ENCODE results near the gene ADAM8. TPM values are rescaled to one million over a fixed set of nuclear protein-coding genes. Genes with fewer than 3 reads are reported as not detected.

Gene ADAM8
- total RNA-seq, 1 experiment from 2014 or later = 16.8 TPM

DNA sequence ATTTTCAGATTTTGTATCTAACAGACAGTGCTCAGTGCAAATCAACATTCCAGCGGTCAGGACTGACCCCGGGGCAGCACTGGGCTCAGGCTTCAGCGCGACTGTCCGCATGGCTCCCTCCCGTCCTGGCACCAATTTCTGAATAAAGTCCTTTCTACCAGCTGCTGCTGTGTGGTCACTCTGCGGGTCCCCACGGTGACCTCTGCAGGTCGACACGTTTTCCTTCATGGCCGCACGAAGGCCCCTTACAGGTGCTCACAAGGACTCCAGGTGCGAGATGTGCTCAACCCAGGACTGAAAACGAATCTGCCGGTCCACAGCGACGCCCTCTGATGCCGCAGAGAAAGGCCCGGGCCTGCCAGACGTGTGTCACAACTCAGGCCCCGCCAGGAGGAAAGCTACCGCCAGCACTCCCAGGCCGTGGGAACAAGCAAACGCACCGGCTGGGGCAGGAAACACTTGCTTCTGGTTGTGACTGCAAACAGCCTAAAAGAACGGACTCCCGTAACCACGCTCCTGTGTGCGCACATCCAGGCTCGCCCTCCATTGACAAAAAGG lies 50.3 kb downstream of the ADAM8 start:
- H3K4me3 ChIP-seq (ENCODE audit: low read depth, low read length) = no peak overlapping the region
- H3K36me3 ChIP-seq (ENCODE audit: control insufficient read depth, insufficient read depth, low read length) = no peaks in the 10 kb centered on the region
- DNase-seq = peak in 1 of 2 experiments; percentile 57
- Mint-ChIP-seq H3K27ac (ENCODE audit: unreplicated experiment) (no peak overlapping the region), H3K9me3 (ENCODE audit: unreplicated experiment) (no peaks in the 10 kb centered on the region), H3K36me3 (ENCODE audit: insufficient read depth, unreplicated experiment) (no peaks in the 10 kb centered on the region), H3K4me3 (ENCODE audit: unreplicated experiment) (no peak overlapping the region), H3K4me1 (ENCODE audit: low read depth, unreplicated experiment) (no peaks in the 10 kb centered on the region), H3K27me3 (ENCODE audit: insufficient read depth, unreplicated experiment) (peaks cover 13% of the 10 kb centered on the region)
- no peaks in the 10 kb centered on the region for H3K27me3 ChIP-seq (replicated peaks; ENCODE audit: control insufficient read depth, insufficient read depth, low read length)
- no peaks in the 10 kb centered on the region for H3K4me1 ChIP-seq
- BruUV-seq (replicated peaks) = no TSS peak
- TF ChIP-seq, protein P1, sequence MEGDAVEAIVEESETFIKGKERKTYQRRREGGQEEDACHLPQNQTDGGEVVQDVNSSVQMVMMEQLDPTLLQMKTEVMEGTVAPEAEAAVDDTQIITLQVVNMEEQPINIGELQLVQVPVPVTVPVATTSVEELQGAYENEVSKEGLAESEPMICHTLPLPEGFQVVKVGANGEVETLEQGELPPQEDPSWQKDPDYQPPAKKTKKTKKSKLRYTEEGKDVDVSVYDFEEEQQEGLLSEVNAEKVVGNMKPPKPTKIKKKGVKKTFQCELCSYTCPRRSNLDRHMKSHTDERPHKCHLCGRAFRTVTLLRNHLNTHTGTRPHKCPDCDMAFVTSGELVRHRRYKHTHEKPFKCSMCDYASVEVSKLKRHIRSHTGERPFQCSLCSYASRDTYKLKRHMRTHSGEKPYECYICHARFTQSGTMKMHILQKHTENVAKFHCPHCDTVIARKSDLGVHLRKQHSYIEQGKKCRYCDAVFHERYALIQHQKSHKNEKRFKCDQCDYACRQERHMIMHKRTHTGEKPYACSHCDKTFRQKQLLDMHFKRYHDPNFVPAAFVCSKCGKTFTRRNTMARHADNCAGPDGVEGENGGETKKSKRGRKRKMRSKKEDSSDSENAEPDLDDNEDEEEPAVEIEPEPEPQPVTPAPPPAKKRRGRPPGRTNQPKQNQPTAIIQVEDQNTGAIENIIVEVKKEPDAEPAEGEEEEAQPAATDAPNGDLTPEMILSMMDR (IDR thresholded peaks at IDR 0.05; ENCODE audit: insufficient read depth in 1 of 2, low read depth in 1 of 2, low read length in 1 of 2, severe bottlenecking in 1 of 2, unreplicated experiment in 1 of 2) = peak in 1 of 2 experiments; percentile 16
- ChIA-PET POLR2A (no interaction called here), CTCF (interaction anchor here (1.1 kb wide), 1 partner anchor 83 kb away, joined by 7 read pairs; no protein-coding TSS in a partner anchor)
- no peaks in the 10 kb centered on the region for H3K9me3 ChIP-seq
- intact Hi-C loops (cut with micrococcal nuclease; ENCODE audit: unreplicated experiment) = loop anchor here (1.0 kb wide), 1 partner anchor 82 kb away; no protein-coding TSS in a partner anchor

DNA sequence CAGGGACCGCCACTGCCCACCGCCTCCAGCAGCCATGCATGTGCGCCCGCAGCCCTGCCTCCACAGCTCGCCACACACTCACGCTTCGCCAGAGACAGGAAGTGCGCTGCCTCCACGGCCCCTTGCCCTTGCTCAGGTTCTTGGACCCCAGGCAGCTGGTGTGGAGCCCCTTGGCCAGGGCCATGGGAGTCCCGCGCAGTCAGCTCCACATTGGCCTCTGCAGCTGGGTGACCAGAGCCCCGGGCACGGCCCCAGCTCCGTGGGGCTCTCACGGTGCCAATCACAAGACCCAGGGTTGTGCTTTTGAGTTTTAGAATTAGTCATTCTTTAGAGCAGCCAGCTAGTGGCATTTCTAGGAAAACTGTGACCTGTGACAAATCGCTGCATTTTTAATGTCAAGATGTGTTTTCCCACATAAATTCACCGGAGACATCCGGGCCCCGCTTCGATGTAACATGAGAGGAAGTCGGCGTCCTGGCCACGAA lies 50.9 kb downstream of the ADAM8 start:
- intact Hi-C loops (cut with micrococcal nuclease; ENCODE audit: unreplicated experiment) = loop anchor here (1.0 kb wide), 1 partner anchor 81 kb away; no protein-coding TSS in a partner anchor
- BruUV-seq (replicated peaks) = no TSS peak
- H3K9me3 Mint-ChIP-seq (ENCODE audit: unreplicated experiment) = no peaks in the 10 kb centered on the region
- no peaks in the 10 kb centered on the region for H3K36me3 ChIP-seq (ENCODE audit: control insufficient read depth, insufficient read depth, low read length)
- no peak for DNase-seq
- no peak overlapping the region for H3K4me3 Mint-ChIP-seq (ENCODE audit: unreplicated experiment)
- ChIA-PET CTCF (interaction anchor here (0.6 to 1.1 kb wide), 2 partner anchors 16 to 83 kb away, joined by 7 to 9 read pairs; no protein-coding TSS in a partner anchor), POLR2A (no interaction called here)
- no peaks in the 10 kb centered on the region for H3K4me1 Mint-ChIP-seq (ENCODE audit: low read depth, unreplicated experiment)
- no peaks in the 10 kb centered on the region for H3K36me3 Mint-ChIP-seq (ENCODE audit: insufficient read depth, unreplicated experiment)
- H3K27me3 Mint-ChIP-seq (ENCODE audit: insufficient read depth, unreplicated experiment) = peaks cover 13% of the 10 kb centered on the region
- TF ChIP-seq, protein P1 (IDR thresholded peaks at IDR 0.05; ENCODE audit: insufficient read depth in 1 of 2, low read depth in 1 of 2, low read length in 1 of 2, severe bottlenecking in 1 of 2, unreplicated experiment in 1 of 2) = no peak
- H3K27ac Mint-ChIP-seq (ENCODE audit: unreplicated experiment) = no peak overlapping the region
- no peak overlapping the region for H3K4me3 ChIP-seq (ENCODE audit: low read depth, low read length)
- no peaks in the 10 kb centered on the region for H3K4me1 ChIP-seq
- H3K27me3 ChIP-seq (replicated peaks; ENCODE audit: control insufficient read depth, insufficient read depth, low read length) = no peaks in the 10 kb centered on the region
- no peaks in the 10 kb centered on the region for H3K9me3 ChIP-seq

DNA sequence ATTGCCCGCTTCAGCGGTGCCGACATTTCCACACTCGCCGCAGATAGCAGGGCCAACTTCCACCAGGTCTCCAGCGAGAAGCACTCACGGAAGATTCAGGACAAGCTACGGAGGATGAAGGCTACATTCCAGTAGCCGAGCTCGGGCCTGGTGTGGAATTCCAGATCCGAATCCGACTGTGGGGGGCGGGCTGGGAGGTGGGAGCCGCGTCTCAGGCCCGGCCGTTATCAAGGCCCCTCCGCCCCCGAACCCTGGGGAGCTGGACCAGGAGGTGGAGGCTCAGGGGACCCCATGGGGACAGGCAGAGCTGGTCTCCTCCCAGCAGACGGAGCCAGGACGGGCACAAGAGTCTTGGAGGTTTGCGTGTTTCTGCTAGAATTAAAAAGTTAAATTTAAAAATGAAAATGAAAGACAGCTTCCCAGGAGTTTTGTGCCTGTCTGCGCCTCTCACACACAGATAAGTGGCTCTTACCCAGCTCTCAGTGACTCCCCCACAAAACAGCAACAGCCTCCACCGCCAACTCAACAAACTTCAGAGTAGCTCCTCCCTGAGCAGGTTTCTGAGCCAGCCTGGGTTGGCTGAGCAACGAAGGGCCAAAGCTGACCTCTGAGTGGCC lies 51.8 kb downstream of the ADAM8 start:
- no peaks in the 10 kb centered on the region for H3K36me3 Mint-ChIP-seq (ENCODE audit: insufficient read depth, unreplicated experiment)
- no peak for DNase-seq
- no peak overlapping the region for H3K4me3 ChIP-seq (ENCODE audit: low read depth, low read length)
- no peak overlapping the region for H3K4me3 Mint-ChIP-seq (ENCODE audit: unreplicated experiment)
- H3K27me3 Mint-ChIP-seq (ENCODE audit: insufficient read depth, unreplicated experiment) = peaks cover 13% of the 10 kb centered on the region
- no peaks in the 10 kb centered on the region for H3K9me3 ChIP-seq
- no TSS peak for BruUV-seq (replicated peaks)
- TF ChIP-seq, protein P1 (IDR thresholded peaks at IDR 0.05; ENCODE audit: insufficient read depth in 1 of 2, low read depth in 1 of 2, low read length in 1 of 2, severe bottlenecking in 1 of 2, unreplicated experiment in 1 of 2) = no peak
- POLR2A ChIA-PET = no interaction called here
- no peaks in the 10 kb centered on the region for H3K27me3 ChIP-seq (replicated peaks; ENCODE audit: control insufficient read depth, insufficient read depth, low read length)
- intact Hi-C loops (cut with micrococcal nuclease; ENCODE audit: unreplicated experiment) = no loop called here
- no peaks in the 10 kb centered on the region for H3K36me3 ChIP-seq (ENCODE audit: control insufficient read depth, insufficient read depth, low read length)
- H3K9me3 Mint-ChIP-seq (ENCODE audit: unreplicated experiment) = no peaks in the 10 kb centered on the region
- no peak overlapping the region for H3K27ac Mint-ChIP-seq (ENCODE audit: unreplicated experiment)
- CTCF ChIA-PET = interaction anchor here (0.6 kb wide), 1 partner anchor 15 kb away, joined by 9 read pairs; no protein-coding TSS in a partner anchor
- no peaks in the 10 kb centered on the region for H3K4me1 ChIP-seq
- no peaks in the 10 kb centered on the region for H3K4me1 Mint-ChIP-seq (ENCODE audit: low read depth, unreplicated experiment)
